Peyer's patch (tissue), 4 donors: ENCODE measurements around the gene TMOD1. TPM values are rescaled to one million over a fixed set of nuclear protein-coding genes. Genes with fewer than 3 reads are reported as not detected.

Experiments used
- DNase-seq, 3 donors: peaks; one replicate each; pipeline ENCODE4 v3.0.0-alpha.2; 2017 to 2019
- H3K27ac ChIP-seq, 4 donors: fragments of 200-600 bp; sonication (generic); one replicate each; pipeline ENCODE4 v1.5.1; 2016 to 2019
- H3K27me3 ChIP-seq, 2 donors: fragments of 200-600 bp; sonication (generic); one replicate each; pipeline ENCODE4 v1.5.1; 2019
- H3K36me3 ChIP-seq, 3 donors: fragments of 200-600 bp; sonication (generic); one replicate each; pipeline ENCODE4 v1.5.1; 2016 to 2019
- H3K4me1 ChIP-seq, 4 donors: fragments of 200-600 bp; sonication (generic); one replicate each; pipeline ENCODE4 v1.5.1; 2016 to 2019
- H3K4me3 ChIP-seq, 4 donors: fragments of 200-600 bp; sonication (generic); 1 replicate in 3 of 4; 2 replicates in 1 of 4; pipeline ENCODE4 v1.5.1; 2016 to 2019; ENCODE audit warnings: mild to moderate bottlenecking in 1 of 4
- H3K9me3 ChIP-seq, 4 donors: fragments of 200-600 bp; sonication (generic); one replicate each; pipeline ENCODE4 v1.5.1; 2016 to 2019; ENCODE audit warnings: mild to moderate bottlenecking in 1 of 4
- POLR2A ChIP-seq, 2 donors: fragments of 450-650 bp; IDR thresholded peaks; one replicate each; pipeline ENCODE4 v1.5.1; 2017; ENCODE audit warnings: antibody characterized with exemption in 2 of 2, mild to moderate bottlenecking in 2 of 2, moderate library complexity in 2 of 2
- total RNA-seq, 4 donors: library from RNA; depleted of rRNA; stranded (reverse); fragments of >200 nt; gene quantifications; one replicate each; pipeline ENCODE4 v1.1.0, GENCODE V29; 2016
- TF ChIP-seq, protein P1 (sequence below), 6 experiments: fragments of 450-650 bp in 4 of 6; fragments of 200-600 bp in 2 of 6; sonication (generic) in 1 of 6; IDR thresholded peaks; one replicate each; pipeline ENCODE4 v1.5.1; 2017 to 2019; ENCODE audit warnings: antibody characterized with exemption in 6 of 6, mild to moderate bottlenecking in 3 of 6, moderate library complexity in 1 of 6

Gene TMOD1
- total RNA-seq, 4 donors from 2014 or later: 2.6 to 15.7 (median 4.9) TPM

DNA sequence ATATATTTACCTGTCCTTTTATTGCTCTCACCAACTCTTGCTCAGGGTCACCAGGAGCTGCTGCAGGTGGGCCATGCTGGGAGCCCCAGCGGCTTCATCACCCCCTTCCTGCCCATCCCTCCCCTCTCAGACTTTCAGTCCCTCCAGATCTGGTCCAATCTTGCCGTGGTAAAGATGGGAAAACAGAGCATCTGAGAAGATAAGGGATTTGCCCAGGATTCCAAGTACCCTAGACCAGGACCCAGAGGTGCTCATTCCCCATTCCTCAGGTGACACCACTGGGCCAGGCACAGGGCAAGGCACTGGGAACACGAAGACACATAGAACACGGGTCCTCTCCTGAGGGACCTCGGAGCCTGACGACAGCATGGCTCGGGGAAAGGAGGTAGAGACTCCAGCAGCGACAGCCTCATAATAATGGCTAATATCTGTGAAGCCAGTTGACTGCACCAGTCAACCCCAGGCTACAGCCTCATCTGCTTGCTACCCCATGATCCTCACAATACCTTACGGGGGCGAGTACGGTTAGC is 18.0 kb downstream of the TMOD1 start:
- Histone ChIP-seq H3K36me3 (no peaks in the 10 kb centered on the region), H3K27me3 (no peaks in the 10 kb centered on the region), H3K4me1 (peaks cover 0 to 11% (median 0%) of the 10 kb centered on the region in 4 donors), H3K4me3 (no peak overlapping the region), H3K27ac (peak overlapping the region in 2 of 4 donors; percentile 42 to 43), H3K9me3 (no peaks in the 10 kb centered on the region)
- TF ChIP-seq POLR2A (IDR thresholded peaks at IDR 0.05): no peak
- TF ChIP-seq, protein P1, sequence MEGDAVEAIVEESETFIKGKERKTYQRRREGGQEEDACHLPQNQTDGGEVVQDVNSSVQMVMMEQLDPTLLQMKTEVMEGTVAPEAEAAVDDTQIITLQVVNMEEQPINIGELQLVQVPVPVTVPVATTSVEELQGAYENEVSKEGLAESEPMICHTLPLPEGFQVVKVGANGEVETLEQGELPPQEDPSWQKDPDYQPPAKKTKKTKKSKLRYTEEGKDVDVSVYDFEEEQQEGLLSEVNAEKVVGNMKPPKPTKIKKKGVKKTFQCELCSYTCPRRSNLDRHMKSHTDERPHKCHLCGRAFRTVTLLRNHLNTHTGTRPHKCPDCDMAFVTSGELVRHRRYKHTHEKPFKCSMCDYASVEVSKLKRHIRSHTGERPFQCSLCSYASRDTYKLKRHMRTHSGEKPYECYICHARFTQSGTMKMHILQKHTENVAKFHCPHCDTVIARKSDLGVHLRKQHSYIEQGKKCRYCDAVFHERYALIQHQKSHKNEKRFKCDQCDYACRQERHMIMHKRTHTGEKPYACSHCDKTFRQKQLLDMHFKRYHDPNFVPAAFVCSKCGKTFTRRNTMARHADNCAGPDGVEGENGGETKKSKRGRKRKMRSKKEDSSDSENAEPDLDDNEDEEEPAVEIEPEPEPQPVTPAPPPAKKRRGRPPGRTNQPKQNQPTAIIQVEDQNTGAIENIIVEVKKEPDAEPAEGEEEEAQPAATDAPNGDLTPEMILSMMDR (IDR thresholded peaks at IDR 0.05): no peak
- DNase-seq: no peak

GRCh38 chr9:97521576-97522333 is 20.3 kb downstream of the TMOD1 start:
- Histone ChIP-seq H3K27ac (no peak overlapping the region), H3K36me3 (no peaks in the 10 kb centered on the region), H3K9me3 (no peaks in the 10 kb centered on the region), H3K4me1 (peaks cover 0 to 11% (median 0%) of the 10 kb centered on the region in 4 donors), H3K27me3 (no peaks in the 10 kb centered on the region), H3K4me3 (no peak overlapping the region)
- DNase-seq: no peak
- TF ChIP-seq, protein P1 (IDR thresholded peaks at IDR 0.05): no peak
- no peak for TF ChIP-seq POLR2A (IDR thresholded peaks at IDR 0.05)

- Histone ChIP-seq H3K27me3 (no peaks in the 10 kb centered on the region), H3K36me3 (no peaks in the 10 kb centered on the region), H3K9me3 (no peaks in the 10 kb centered on the region), H3K4me3 (no peak overlapping the region), H3K4me1 (peaks cover 0 to 5% (median 0%) of the 10 kb centered on the region in 4 donors), H3K27ac (no peak overlapping the region)
- no peak for DNase-seq
- TF ChIP-seq POLR2A (IDR thresholded peaks at IDR 0.05): no peak
- TF ChIP-seq, protein P1 (IDR thresholded peaks at IDR 0.05): no peak
Observed at GRCh38 chr9:97524424-97524823, 23.0 kb downstream of the TMOD1 start.

GRCh38 chr9:97525451-97525850 is 24.0 kb downstream of the TMOD1 start:
- no peaks in the 10 kb centered on the region for H3K36me3 ChIP-seq
- no peak overlapping the region for H3K27ac ChIP-seq
- no peaks in the 10 kb centered on the region for H3K27me3 ChIP-seq
- TF ChIP-seq, protein P1 (IDR thresholded peaks at IDR 0.05): no peak
- TF ChIP-seq POLR2A (IDR thresholded peaks at IDR 0.05): no peak
- H3K4me3 ChIP-seq: no peak overlapping the region
- no peaks in the 10 kb centered on the region for H3K9me3 ChIP-seq
- DNase-seq: no peak
- peaks cover 0 to 5% (median 0%) of the 10 kb centered on the region in 4 donors for H3K4me1 ChIP-seq

GRCh38 chr9:97526895-97527575 is 25.6 kb downstream of the TMOD1 start:
- no peak overlapping the region for H3K27ac ChIP-seq
- H3K4me3 ChIP-seq: no peak overlapping the region
- no peaks in the 10 kb centered on the region for H3K27me3 ChIP-seq
- peaks cover 0 to 7% (median 0%) of the 10 kb centered on the region in 4 donors for H3K4me1 ChIP-seq
- H3K36me3 ChIP-seq: no peaks in the 10 kb centered on the region
- DNase-seq: no peak
- TF ChIP-seq, protein P1 (IDR thresholded peaks at IDR 0.05): no peak
- TF ChIP-seq POLR2A (IDR thresholded peaks at IDR 0.05): no peak
- H3K9me3 ChIP-seq: no peaks in the 10 kb centered on the region
